ENCODE measurements around the gene CKAP4. TPM values are rescaled to one million over a fixed set of nuclear protein-coding genes. Genes with fewer than 3 reads are reported as not detected.

The CKAP4 gene
- total RNA-seq, 6 experiments from 2014 or later: 16.8 to 43.7 (median 28.3) TPM

DNA sequence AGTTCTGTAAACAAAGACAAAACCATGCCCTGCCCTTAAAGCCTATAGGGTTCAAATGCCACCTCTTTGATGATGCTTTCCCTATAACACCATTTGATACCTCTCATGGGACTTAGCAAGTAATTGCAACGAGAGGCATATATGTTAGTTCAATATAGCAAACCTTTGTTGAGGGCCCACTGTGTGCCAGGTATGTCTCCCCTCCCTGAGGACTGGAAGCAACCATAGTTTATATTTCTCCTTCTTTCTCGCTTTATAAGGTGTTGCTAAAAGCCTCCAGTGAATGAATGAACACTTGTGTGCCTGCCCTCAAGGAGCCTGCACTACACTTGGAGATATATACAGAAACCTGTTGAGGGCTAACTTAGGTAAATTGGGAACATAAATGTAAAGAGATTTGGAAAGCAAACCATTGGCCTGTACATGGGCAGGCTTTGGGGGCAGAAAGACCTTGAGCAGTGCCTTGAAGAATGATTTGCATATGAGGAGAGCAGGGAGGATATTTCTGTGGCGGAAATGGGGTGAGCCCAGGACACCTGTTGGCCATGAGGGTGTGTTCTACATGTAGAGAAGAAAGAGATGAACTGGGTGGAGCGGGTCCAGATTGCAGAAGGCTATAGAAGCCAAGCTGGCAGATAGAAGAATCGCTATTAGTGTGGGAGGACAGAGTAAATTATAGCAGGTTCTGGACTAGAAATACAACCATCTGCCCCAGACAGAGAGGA is 1.8 kb upstream of the CKAP4 start:
- Histone ChIP-seq H3K9me3 (no peaks in the 10 kb centered on the region), H3K4me1 (peaks cover 0 to 17% (median 9%) of the 10 kb centered on the region in 4 donors), H3K4me3 (no peak overlapping the region), H3K27ac (no peak overlapping the region), H3K36me3 (no peaks in the 10 kb centered on the region), H3K27me3 (no peaks in the 10 kb centered on the region)
- ATAC-seq (no peak), DNase-seq (peak in 1 of 3 donors; percentile 39)
- intact Hi-C loops (cut with DNase I): no loop called here
- WGBS (ENCODE audit: insufficient coverage, low coverage, low lambda C conversion rate, missing lambda C conversion rate): 71% methylated on average over 4 of the region's 5 CpGs
- TF ChIP-seq, protein P1, sequence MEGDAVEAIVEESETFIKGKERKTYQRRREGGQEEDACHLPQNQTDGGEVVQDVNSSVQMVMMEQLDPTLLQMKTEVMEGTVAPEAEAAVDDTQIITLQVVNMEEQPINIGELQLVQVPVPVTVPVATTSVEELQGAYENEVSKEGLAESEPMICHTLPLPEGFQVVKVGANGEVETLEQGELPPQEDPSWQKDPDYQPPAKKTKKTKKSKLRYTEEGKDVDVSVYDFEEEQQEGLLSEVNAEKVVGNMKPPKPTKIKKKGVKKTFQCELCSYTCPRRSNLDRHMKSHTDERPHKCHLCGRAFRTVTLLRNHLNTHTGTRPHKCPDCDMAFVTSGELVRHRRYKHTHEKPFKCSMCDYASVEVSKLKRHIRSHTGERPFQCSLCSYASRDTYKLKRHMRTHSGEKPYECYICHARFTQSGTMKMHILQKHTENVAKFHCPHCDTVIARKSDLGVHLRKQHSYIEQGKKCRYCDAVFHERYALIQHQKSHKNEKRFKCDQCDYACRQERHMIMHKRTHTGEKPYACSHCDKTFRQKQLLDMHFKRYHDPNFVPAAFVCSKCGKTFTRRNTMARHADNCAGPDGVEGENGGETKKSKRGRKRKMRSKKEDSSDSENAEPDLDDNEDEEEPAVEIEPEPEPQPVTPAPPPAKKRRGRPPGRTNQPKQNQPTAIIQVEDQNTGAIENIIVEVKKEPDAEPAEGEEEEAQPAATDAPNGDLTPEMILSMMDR (IDR thresholded peaks at IDR 0.05): no peak
- no peak for TF ChIP-seq POLR2A (IDR thresholded peaks at IDR 0.05)

DNA sequence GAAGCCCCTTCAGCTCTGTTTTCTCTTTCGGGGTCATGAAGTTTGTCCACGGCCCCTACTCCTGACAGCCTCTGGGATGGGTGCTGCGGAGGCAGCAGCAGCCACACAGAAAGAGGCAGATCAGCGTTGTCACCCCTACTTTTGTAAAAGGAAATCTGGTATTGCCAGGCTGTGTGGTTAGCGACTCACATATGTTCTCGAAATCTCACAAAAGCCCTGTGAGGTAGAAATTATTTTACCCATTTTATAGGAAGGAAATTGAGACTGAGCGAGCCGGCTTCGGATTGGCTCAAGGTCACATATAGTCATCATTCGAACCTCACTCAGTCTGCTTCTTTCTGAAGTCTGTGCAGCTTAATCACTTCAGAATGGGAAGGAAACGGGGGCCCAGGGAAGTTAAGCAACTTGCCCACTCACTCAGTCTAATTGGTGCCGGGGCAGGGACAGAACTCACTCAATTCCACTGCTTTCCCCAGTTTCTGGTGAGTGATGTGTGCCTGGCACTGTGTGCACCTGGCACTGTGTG is 1.1 kb upstream of the CKAP4 start:
- peaks cover 0 to 17% (median 9%) of the 10 kb centered on the region in 4 donors for H3K4me1 ChIP-seq
- peak in 1 of 3 donors; percentile 51 for DNase-seq

DNA sequence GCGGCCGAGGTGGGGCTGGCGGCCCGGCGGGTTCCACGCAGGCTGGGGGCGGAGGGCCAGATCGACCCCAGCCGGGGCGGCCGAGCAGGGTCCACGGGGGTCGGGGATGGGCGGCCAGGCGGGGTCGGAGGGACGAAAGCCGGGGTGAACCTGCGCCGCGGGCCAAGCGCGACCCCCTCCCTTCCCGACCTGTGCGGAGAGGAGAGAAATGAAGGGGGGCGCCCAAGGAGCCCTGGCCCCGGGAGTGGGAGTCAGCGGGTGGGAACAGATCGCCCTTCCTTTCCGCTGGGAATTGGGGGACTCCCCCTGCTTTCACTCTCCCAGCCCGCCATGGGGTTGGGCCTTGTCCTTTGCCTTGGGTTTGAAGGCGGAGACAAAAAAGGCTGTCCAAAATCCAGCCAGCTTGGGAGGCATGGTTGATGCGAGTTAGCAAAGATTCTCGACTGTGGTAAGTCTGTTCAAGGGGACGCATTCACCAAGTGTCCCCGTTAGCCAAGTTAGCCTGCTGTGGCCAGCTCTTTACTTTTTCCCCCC is 559 bp upstream of the CKAP4 start:
- intact Hi-C loops (cut with DNase I): no loop called here
- H3K9me3 ChIP-seq: no peaks in the 10 kb centered on the region
- DNase-seq: peak; percentile 80 to 84 (median 83)
- H3K27ac ChIP-seq: peak overlapping the region; percentile 95 to 98 (median 95)
- no peaks in the 10 kb centered on the region for H3K27me3 ChIP-seq
- peak overlapping the region; percentile 78 to 89 (median 80) for H3K4me3 ChIP-seq
- peak; percentile 71 to 75 (median 72) for ATAC-seq
- TF ChIP-seq, protein P1 (IDR thresholded peaks at IDR 0.05): no peak
- TF ChIP-seq POLR2A (IDR thresholded peaks at IDR 0.05): no peak
- WGBS (ENCODE audit: insufficient coverage, low coverage, low lambda C conversion rate, missing lambda C conversion rate): 1% methylated on average over 14 of the region's 36 CpGs
- no peaks in the 10 kb centered on the region for H3K36me3 ChIP-seq
- H3K4me1 ChIP-seq: peaks cover 0 to 17% (median 9%) of the 10 kb centered on the region in 4 donors

More for the DNA sequence above, 1.1 kb upstream of the CKAP4 start:
- no peaks in the 10 kb centered on the region for H3K27me3 ChIP-seq
- peak; percentile 1 to 6 (median 3) for ATAC-seq
- TF ChIP-seq, protein P1 (IDR thresholded peaks at IDR 0.05): no peak
- no peak for TF ChIP-seq POLR2A (IDR thresholded peaks at IDR 0.05)
- no peaks in the 10 kb centered on the region for H3K9me3 ChIP-seq
- intact Hi-C loops (cut with DNase I): no loop called here
- H3K36me3 ChIP-seq: no peaks in the 10 kb centered on the region
- peak overlapping the region; percentile 95 to 98 (median 95) for H3K27ac ChIP-seq
- peak overlapping the region; percentile 78 to 89 (median 80) for H3K4me3 ChIP-seq
- 34% methylated on average over 10 of the region's 12 CpGs for WGBS (ENCODE audit: insufficient coverage, low coverage, low lambda C conversion rate, missing lambda C conversion rate)

DNA sequence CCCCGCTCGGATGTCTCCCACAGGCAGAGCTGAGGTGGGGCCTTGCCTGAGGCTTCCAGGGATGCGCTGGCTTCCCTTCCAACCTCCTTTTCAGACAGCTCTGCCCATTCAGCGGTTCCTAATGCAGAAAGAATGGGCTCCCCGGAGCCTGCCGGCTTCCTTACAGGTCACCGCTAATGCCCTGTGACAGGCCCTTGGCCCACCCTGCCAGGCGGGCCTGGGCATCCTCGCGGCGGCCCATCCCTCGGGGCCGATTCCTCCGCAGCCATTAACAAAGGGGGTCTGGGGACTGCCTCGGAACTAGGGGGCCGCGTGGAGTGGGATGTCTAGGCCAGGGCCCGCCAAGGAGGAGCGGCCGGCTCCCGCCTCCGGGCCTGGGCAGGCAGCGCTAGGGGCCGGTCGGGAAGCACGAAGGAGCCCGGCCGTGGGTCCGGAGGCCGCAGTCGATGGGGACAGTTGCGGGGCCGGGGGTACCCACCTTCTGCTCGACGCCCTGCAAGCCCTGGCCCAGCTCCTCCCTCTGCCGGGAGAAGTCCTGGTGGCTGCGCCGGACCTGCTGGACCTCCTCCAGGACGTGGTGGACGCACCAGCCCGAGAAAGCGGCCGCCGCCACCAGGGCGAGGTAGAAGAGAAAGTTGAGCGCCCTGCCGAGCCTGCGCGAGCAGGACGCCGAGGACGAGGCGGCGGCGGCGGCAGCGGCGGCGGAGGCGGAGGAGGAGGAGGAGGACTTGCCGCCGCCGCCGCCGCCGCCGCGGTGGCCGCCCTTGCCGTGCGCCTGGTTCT is 738 bp downstream of the CKAP4 start:
- ATAC-seq (peak; percentile 40 to 63 (median 46)), DNase-seq (peak; percentile 77 to 82 (median 82))
- H3K36me3 ChIP-seq: no peaks in the 10 kb centered on the region
- no peaks in the 10 kb centered on the region for H3K27me3 ChIP-seq
- WGBS (ENCODE audit: insufficient coverage, low coverage, low lambda C conversion rate, missing lambda C conversion rate): 40% methylated on average over 1 of the region's 71 CpGs
- H3K9me3 ChIP-seq: no peaks in the 10 kb centered on the region
- peak overlapping the region; percentile 95 to 98 (median 95) for H3K27ac ChIP-seq
- H3K4me1 ChIP-seq: peaks cover 0 to 17% (median 9%) of the 10 kb centered on the region in 4 donors
- TF ChIP-seq, protein P1 (IDR thresholded peaks at IDR 0.05): no peak
- TF ChIP-seq POLR2A (IDR thresholded peaks at IDR 0.05): no peak
- intact Hi-C loops (cut with DNase I): no loop called here
- peak overlapping the region; percentile 78 to 89 (median 80) for H3K4me3 ChIP-seq
